ENCODE measurements around the gene NT5C2. TPM values are rescaled to one million over a fixed set of nuclear protein-coding genes. Genes with fewer than 3 reads are reported as not detected.
"Not testable (repeated sequence)": the region's sequence is repeated elsewhere in the genome, so short reads cannot be mapped to it uniquely, and the experiment has no call there.

Gene NT5C2
- total RNA-seq, 1 donor from 2014 or later, result 95.2 TPM

GRCh38 chr10:103086799-103087198 lies 106.3 kb downstream of the NT5C2 start:
- DNase-seq (ENCODE audit: low spot score), result no peak

- DNase-seq (ENCODE audit: low spot score), result no peak
Measured at GRCh38 chr10:103086261-103086660, 106.8 kb downstream of the NT5C2 start.

GRCh38 chr10:103083977-103084320 lies 109.1 kb downstream of the NT5C2 start:
- DNase-seq (ENCODE audit: low spot score), result no peak

GRCh38 chr10:103083266-103083976 lies 109.7 kb downstream of the NT5C2 start:
- DNase-seq (ENCODE audit: low spot score), result no peak

GRCh38 chr10:103082683-103083082 lies 110.4 kb downstream of the NT5C2 start:
- DNase-seq (ENCODE audit: low spot score), result no peak

- DNase-seq (ENCODE audit: low spot score), result no peak
Measured at GRCh38 chr10:103080891-103081581, 112.0 kb downstream of the NT5C2 start.

- DNase-seq (ENCODE audit: low spot score), result no peak
Measured at GRCh38 chr10:103079946-103080345, 113.1 kb downstream of the NT5C2 start.

GRCh38 chr10:103079100-103079499 lies 114.0 kb downstream of the NT5C2 start:
- DNase-seq (ENCODE audit: low spot score), result no peak

- DNase-seq (ENCODE audit: low spot score), result no peak
Measured at GRCh38 chr10:103078676-103079075, 114.4 kb downstream of the NT5C2 start.

GRCh38 chr10:103078309-103078615 lies 114.8 kb downstream of the NT5C2 start:
- DNase-seq (ENCODE audit: low spot score), result no peak

- no peak for DNase-seq (ENCODE audit: low spot score)
Measured at GRCh38 chr10:103077491-103078308, 115.4 kb downstream of the NT5C2 start.

- DNase-seq (ENCODE audit: low spot score), result no peak
Measured at GRCh38 chr10:103077020-103077419, 116.1 kb downstream of the NT5C2 start.

- no peak for DNase-seq (ENCODE audit: low spot score)
Measured at GRCh38 chr10:103072891-103073290, 120.2 kb downstream of the NT5C2 start.

GRCh38 chr10:103072276-103072675 lies 120.8 kb downstream of the NT5C2 start:
- no peak for DNase-seq (ENCODE audit: low spot score)

GRCh38 chr10:103069453-103070331 lies 123.4 kb downstream of the NT5C2 start:
- DNase-seq (ENCODE audit: low spot score), result peak; percentile 58

GRCh38 chr10:103067956-103068355 lies 125.1 kb downstream of the NT5C2 start:
- no peak for DNase-seq (ENCODE audit: low spot score)

GRCh38 chr10:103067484-103067883 lies 125.6 kb downstream of the NT5C2 start:
- DNase-seq (ENCODE audit: low spot score), result no peak

GRCh38 chr10:103067099-103067477 lies 126.0 kb downstream of the NT5C2 start:
- not testable (repeated sequence) for DNase-seq (ENCODE audit: low spot score)

- no peak for DNase-seq (ENCODE audit: low spot score)
Measured at GRCh38 chr10:103066141-103067098, 126.7 kb downstream of the NT5C2 start.

- no peak for DNase-seq (ENCODE audit: low spot score)
Measured at GRCh38 chr10:103064956-103065355, 128.1 kb downstream of the NT5C2 start.

Measured in mucosa of gallbladder (tissue), 1 donor.